Measurements from ENCODE around the gene S100P.
"Not testable (repeated sequence)": the region's sequence is repeated elsewhere in the genome, so short reads cannot be mapped to it uniquely, and the experiment has no call there.

The S100P gene

DNA sequence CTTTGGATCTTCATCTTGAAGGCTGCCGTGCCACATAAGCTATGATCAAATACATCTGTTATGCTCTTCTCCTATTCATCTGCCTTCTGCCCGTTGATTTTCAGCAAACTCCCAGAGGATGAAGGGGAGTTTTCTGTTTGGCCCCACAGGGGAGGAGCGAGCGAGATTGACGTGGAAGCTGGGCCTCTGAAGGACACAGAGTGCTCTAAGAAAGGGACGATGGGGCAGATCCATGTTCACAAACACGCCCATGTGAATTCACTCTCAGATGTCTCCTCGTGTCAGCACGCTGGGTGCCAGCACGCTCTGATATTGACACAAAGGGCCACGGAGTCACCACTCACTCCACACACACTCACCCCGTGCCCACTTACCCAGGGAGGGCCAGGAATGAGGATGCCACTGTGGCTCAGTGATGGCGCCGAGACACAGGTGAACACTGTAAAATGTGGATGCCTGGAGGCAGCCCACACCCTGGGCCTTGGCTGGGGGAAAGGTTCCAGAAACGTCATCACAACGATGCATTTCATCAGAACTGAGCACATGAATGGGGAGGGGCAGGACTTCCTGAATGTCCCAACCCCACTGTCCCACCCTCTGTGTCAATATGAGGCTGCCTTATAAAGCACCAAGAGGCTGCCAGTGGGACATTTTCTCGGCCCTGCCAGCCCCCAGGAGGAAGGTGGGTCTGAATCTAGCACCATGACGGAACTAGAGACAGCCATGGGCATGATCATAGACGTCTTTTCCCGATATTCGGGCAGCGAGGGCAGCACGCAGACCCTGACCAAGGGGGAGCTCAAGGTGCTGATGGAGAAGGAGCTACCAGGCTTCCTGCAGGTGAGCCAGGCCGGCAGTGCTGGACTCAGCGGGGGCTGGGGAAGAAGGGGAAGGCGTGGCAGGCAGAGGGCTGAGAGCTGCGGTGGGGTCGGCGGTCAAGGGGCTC, at the start of gene S100P:
S100P (plus strand) TSS at position 648 of the 946 bp plus-strand sequence; CDS start at position 703, 55 bp downstream.
- DNase-seq, result no peak

DNA sequence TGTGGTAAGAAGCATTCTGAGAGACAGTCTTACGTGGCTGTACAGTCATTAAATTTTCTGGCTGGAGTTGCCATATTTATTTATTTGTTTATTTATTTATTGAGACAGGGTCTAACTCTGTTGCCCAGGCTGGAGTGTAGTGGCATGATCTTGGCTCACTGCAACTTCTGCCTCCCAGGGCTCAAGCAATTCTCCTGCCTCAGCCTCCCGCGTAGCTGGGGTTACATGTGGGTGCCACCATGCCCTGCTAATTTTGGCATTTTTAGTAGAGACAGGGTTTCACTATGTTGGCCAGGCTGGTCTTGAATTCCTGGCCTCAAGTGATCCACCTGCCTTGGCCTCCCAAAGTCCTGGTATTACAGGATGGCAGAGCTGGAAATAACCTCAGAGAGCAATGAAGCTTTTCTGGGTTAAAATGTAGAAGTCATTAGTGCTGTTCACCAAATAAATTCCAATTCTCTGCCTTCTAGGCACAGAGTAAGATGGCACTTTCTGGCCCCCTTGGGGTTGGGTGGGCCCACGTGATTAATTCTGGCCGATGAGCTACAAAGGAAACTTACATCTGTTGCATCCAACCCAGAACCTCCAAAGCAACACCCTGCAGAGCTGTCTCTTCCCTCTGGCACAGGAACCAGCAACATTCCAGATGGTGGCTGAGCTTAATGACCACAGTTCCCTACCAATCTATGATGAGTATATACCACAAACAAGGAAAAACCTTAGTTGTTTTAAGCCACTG, 48.7 kb upstream of the S100P start:
- DNase-seq, result no peak

DNA sequence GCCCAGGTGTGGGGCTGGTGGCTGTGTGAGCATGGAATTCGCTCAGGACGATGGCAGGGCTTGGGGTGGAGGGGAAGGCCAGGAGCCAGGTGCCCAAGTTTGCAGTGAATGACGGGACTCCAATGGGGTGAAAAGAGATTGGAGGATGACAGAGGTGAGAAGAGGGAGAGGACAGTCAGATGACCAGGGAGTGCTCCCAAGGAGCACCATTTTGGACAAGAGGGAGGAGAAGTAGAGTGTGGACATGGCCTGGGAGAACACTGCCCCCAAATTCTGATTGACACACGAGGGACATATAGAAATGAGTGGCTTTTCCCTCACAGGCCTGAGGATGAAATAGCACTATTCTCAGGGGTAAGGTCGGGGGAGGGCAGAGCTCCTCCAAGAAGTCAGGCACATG, 46.5 kb upstream of the S100P start:
- no peak for DNase-seq

DNA sequence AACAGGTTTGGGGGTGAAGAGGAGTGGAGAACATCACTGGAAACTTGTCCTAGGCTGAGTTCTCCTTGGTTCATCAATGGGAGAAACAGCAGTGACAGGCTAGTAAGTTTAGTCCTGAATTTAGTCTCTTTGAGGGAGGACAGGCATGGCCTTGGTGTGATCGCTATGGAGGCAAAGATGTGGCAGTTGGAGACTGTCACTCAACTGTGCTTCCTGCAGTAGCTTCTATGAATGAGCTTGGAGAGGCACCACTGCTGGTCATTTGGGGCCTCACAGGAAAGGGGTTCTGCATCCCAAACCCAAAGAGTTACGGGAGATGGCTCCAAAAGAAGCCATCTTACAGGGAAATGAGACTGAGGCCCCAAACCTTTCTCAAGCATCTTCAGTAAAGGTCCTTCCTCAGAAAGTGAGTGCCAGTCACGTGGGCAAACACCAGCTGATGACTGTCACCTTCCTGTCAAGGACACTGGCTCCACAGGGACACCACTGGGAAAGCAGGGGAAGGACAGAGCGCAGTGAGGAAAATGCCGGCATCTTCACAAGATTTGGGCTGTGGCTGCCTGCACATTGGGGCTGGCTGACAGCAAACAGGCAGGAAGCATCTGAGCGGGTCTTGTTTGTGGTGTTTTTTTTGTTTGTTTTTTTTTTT, 46.0 kb upstream of the S100P start:
- no peak for DNase-seq

DNA sequence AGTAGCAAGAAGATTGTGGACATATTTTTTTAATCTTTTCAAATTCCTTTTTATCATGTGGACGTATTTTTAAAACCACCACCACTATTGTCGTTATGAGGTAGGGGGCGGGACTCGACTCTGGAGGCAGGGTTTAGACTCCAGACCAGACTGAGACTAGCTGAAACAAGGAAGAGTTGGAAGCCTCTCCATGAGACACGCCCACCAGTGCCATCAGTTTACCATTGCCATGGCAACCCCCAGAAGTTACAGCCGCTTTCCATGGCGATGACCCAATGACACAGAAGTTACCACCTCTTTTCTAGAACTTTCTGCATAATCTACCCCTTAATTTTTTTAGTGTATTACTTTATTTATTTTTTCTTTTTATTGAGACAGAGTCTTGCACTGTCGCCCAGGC, 44.5 kb upstream of the S100P start:
- DNase-seq, result no peak

DNA sequence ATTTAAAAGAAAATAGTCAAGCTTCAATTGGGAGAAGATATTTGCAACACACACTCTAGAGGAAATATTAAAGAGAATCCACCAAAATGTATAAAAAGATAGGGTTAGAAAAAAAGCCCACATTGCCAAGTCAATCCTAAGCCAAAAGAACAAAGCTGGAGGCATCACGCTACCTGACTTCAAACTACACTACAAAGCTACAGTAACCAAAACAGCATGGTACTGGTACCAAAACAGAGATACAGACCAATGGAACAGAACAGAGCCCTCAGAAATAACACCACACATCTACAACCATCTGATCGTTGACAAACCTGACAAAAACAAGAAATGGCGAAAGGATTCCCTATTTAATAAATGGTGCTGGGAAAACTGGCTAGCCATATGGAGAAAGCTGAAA, 39.5 kb upstream of the S100P start:
- DNase-seq, result not testable (repeated sequence)

DNA sequence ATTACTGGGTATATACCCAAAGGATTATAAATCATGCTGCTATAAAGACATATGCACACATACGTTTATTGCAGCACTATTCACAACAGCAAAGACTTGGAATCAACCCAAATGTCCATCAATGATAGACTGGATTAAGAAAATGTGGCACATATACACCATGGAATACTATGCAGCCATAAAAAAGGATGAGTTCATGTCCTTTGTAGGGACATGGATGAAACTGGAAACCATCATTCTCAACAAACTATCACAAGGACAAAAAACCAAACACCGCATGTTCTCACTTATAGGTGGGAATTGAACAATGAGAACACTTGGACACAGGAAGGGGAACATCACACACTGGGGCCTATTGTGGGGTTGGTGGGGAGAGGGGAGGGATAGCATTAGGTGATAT, 38.4 kb upstream of the S100P start:
- not testable (repeated sequence) for DNase-seq

DNA sequence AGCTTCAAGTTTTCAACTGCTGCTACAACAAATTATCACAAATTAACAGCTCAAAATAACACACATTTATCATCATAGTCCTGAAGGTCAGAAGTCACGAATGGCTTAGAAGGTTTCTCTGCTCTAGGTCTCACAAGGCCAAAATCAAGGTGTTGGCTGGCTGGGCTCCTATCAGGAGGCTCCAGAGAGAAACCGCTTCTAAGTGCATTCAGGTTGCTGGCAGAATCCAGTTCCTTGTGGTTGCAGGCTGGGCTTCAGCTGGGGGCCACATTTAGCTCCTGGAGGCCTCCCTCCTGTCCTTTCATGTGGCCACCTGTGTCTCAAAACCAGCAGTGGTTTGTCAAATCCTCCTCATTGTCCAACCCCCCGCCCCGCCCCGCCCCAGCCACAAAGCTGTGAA, 37.8 kb upstream of the S100P start:
- no peak for DNase-seq

DNA sequence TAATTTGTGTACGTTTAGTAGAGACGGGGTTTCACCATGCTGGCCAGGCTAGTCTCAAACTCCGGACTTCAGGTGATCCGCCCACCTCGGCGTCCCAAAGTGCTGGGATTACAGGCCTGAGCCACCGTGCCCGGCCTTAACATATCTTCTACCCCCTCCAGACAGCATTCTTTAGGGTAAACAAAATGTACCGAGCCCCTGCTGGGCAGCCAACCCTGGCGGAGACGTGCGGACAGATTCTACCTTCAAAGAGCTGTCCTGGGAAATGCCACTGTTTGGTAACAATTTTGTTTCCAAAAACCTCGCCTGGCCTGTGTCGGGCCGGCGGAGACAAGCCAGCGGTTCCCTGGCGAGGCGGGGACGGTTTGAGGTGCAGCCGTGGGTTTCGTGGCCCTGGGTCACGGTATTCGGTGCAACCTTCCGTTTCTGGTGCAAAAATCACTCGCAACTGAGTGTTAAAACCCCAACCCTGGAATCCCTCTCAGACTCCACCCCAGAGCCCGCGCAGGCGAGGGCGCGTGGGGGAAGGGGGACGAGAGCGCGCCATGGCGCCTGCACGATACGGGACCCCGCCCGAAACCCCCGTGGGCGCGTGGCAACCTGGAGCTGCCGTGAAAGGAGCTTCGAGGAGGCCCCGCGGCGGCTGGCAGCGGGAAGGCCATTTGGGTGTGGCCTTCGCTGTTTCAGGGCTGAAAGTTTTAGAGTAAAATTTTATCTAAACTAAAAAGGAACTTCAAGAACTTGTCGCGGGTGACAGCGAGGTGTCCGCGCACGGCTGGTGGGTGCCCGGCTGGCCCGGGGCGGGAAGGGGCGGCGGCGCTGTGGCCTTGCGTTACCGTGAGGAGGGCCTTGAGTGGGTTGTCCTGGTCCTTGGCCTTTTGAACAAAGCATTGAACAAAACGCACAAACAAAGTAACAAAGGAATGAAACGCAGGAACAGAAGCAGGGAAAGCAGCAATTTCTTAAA, 36.2 kb upstream of the S100P start:
- no peak for DNase-seq

DNA sequence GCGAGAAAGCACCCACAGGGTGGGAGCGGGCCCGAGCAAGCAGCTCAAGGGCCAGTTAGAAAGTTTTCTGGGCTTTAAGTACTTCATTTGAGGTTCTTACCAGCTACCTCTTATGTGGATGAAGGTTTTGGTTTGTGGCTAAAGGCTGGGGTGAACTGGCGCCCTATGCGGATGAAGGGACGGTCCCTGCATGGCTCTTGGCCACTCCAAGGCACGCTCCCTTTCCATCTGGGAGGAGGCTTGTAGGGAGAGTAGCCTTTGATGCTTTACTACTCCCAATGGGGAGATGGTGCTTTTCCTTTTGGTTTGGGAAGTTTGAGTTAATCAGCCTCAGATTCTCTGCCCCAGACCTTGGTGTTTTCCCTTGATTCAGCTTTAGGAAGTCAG, 35.5 kb upstream of the S100P start:
- DNase-seq, result no peak

DNA sequence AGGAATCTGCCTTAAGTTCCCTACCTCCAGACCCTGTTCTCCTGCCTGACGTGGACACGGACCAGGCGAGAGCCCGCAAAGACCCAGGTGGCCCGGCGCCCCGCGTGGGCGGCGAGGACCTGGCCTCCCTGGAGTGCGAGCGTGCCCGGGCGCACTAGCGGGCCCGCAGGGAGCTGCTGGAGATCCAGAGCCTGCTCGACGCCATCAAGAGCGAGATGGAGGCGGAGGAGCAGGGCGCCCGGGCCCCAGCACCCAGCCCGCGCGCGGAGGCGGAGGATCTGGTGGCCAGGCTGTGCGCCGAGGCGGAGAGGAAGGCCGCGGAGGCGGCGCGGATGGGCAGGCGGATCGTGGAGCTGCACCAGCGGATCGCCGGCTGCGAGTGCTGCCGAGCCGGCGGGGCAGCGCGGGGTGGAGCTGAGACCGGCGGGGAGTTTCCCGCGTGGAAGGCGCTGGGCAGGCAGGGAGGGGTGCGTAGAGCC, 35.0 kb upstream of the S100P start:
- DNase-seq, result no peak

DNA sequence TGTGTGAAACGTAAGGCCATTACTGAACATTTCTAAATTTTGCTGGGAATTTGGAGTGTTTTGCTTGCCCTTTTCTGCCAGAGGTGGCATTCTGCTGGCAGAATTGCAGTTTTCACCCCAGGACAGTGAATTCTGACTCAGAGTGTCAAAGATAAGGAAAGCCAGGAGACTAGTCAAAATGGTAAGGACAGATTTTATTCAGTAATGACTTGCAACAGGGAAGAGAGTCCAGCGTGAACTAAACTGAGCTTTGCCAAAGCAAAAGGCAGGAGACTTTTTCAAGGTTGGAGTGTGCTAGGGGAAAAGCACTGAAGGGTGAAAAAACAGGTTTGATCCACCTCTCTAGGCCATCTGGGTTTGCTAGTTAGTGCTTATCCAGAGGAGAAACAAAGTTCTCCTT, 33.8 kb upstream of the S100P start:
- DNase-seq, result no peak

DNA sequence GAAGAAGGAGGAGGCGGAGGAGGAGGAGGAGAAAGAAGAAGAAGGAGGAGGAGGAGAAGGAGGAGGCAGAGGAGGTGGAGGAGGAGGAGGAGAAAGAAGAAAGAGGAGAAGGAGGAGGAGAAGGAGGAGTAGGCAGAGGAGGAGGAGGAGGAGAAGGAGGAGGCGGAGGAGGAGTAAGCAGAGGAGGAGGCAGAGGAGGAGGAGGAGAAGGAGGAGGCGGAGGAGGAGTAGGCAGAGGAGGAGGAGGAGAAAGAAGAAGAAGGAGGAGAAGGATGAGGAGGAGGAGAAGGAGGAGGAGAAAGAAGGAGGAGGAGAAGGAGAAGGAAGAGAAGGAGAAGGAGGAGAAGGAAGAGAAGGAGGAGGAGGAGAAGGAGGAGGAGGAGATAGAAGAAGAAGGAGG, 33.2 kb upstream of the S100P start:
- no peak for DNase-seq

DNA sequence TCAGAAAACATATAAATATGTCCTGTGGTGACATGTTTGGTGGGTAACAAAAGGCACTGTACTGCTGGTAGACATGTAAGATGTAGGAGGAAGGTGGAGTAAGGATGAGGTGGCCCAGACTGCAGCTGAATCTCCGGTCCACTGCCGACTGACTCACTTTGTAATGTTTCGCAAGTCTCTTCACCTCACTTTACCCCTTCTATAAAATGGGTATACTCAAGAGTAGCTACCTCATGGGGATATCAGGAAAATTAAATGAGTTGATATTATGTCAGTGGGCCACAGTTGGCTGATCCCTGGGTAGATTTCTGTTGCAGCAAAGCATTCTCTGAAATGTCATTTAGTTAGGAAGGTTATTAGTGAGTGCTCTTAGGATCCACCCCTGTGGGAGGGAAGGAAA, 31.1 kb upstream of the S100P start:
- DNase-seq, result no peak

DNA sequence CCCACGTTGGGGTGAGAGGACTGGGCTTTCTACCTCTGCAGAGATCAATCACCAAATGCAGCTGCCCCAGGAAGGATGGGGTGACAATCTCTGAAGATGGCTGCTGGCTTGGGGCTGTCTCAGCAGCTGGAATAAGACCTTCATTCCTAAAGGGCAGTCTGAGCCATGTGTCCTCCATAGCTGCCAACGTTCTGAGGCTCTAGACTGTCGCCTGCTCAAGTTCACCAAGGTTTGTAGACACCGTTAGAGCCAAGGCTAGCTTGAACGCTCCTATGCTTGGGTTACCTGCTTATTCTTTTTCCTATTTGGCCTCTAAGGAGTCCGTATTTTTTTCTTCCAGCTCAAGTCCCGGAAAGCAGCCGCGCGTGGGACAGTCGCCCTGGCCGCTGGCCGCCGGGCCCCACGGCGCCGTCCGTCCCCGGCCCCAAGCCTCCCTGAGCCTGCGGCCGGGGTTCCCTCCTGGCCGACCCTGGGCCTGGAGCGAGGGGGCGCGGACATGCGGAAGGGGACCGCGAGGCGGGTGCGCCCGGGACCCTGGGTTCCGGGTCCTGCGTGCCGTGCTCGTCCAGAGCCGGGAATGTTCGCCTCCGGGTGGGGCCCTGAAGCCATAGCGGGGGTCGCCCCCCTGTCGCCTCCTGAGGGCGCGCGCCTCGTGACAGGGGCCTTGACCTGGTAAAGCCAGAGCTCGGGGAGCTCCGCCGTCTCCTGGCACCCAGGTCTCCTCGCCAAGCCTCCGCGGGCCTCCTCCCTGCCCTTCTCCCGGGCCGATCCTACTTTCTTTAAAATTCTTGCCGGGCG, 29.9 kb upstream of the S100P start:
- no peak for DNase-seq

DNA sequence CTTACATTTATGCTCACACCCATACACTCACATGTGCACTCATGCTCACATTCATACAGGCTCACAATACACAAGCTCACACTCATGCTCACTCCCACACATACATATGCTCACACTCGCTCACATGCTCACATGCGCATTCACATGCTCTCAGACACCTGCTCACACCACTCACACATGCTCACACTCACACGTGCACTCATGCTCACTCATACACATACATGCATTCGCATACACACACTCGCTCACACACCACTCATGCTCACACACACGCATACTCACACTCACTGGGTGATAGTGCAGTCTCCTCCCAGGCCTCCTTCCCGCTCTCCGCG, 28.4 kb upstream of the S100P start:
- no peak for DNase-seq

DNA sequence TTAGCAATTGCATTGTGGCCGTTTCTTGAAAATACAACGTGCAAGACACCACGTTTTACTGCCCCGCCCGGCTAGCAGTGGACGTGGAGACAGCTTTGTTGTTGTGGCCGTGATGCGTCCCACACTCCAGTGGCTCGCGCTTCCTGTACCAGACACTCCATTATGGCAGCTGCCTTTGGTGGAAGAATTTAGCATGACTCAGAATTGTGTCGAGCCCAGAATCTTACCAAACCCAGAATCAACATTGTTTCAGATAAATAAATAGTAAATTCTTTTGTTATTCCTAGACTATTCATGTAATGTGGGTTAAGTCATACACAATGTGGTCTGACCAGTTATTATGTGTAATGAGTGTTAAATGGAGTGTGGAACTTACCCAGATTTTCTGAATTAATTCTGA, 25.3 kb upstream of the S100P start:
- DNase-seq, result no peak

DNA sequence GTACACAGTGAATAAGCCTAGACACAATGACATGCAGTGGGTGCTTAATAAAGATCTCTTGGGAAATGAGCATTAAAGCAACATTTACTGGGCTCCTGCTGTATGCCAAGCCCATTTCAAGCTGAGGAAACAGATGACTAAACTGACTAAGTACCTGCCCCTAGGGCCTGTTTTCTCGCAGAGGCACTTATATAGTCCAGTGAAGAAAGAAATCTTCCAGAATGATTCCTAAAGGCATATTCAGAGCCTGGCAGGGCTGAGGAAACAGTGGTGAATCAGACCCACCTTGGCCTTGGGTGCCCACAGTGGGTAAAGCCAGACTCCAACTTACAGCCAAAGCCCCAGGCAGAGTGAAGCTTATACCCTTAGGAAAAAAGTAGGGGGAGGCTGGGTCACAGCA, 22.0 kb upstream of the S100P start:
- DNase-seq, result no peak

DNA sequence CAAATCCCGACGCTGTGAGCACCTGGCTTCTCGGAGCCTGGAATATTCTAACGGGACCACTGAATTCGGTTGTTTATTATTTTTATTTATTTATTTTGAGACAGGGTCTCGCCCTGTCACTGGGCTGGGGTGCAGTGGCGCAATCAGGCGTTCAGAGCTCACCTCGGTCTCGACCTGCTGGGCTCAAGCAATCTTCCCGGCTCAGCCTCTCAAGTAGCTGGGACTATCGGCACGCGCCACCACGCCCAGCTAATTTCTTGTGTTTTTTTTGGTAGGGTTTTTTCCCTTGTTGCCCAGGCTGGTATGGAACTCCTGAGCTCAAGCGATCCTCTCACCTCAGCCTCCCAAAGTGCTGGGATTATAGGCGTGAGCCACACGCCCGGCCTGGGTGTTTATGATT, 21.5 kb upstream of the S100P start:
- DNase-seq, result no peak

DNA sequence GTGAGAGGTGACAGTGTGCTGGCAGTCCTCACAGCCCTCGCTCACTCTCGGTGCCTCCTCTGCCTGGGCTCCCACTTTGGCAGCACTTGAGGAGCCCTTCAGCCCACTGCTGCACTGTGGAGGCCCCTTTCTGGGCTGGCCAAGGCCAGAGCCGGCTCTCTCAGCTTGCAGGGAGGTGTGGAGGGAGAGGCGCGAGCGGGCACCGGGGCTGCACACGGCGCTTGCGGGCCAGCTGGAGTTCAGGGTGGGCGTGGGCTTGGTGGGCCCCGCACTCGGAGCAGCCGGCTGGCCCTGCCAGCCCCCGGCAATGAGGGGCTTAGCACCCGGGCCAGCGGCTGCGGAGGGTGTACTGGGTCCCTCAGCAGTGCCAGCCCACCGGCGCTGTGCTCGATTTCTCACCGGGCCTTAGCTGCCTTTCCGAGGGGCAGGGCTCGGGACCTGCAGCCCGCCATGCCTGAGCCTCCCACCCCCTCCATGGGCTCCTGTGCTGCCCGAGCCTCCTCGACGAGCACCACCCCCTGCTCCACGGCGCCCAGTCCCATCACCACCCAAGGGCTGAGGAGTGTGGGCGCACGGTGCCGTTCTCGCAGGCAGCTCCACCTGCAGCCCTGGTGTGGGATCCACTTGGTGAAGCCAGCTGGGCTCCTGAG, 21.0 kb upstream of the S100P start:
- not testable (repeated sequence) for DNase-seq

DNA sequence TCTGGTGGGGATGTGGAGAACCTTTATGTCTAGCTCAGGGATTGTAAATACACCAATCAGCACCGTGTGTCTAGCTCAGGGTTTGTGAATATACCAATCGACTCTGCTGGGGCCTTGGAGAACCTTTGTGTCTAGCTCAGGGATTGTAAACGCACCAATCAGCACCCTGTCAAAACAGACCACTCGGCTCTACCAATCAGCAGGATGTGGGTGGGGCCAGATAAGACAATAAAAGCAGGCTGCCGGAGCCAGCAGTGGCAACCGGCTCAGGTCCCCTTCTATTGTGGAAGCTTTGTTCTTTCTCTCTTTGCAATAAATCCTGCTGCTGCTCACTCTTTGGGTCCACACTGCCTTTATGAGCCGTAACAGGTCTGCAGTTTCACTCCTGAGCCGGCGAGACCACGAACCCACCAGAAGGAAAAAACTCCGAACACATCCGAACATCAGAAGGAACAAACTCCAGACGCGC, 20.5 kb upstream of the S100P start:
- DNase-seq, result not testable (repeated sequence)

All from NK-92 treated with Interleukin-12 subunit alpha and Interleukin-12 subunit beta, amount 100 ng/mL, for 24 hours (cell line).